Central memory CD8-positive, alpha-beta T cell (primary cell): ENCODE data around the gene GRAMD4.

ENCODE experiments used
- ATAC-seq: fragments of 150-1000 bp; cut with Tn5 transposase; replicated peaks from 2 replicates; pipeline ENCODE4 v1.10.0; 2022; ENCODE audit warnings: mild to moderate bottlenecking, moderate FRiP score, moderate number of reproducible peaks; ENCODE audit not compliant: poor library complexity, severe bottlenecking; ENCODE audit errors: extremely low read depth
- DNase-seq, 2 donors: peaks; one replicate each; pipeline ENCODE4 v3.0.0; 2021; ENCODE audit warnings: low spot score in 2 of 2
- H3K27ac Mint-ChIP-seq: one replicate; pipeline ENCODE4 v1.8.0; 2022; ENCODE audit warnings: low read depth, mild to moderate bottlenecking, moderate library complexity, mixed read lengths
- H3K27me3 Mint-ChIP-seq: one replicate; pipeline ENCODE4 v1.8.0; 2022; ENCODE audit warnings: mixed read lengths
- H3K36me3 Mint-ChIP-seq: one replicate; pipeline ENCODE4 v1.8.0; 2022; ENCODE audit warnings: mild to moderate bottlenecking, moderate library complexity, mixed read lengths; ENCODE audit not compliant: insufficient read depth
- H3K4me1 Mint-ChIP-seq: one replicate; pipeline ENCODE4 v1.8.0; 2022; ENCODE audit warnings: mixed read lengths
- H3K4me3 Mint-ChIP-seq: one replicate; pipeline ENCODE4 v1.8.0; 2022; ENCODE audit warnings: mild to moderate bottlenecking, moderate library complexity, mixed read lengths
- H3K9me3 Mint-ChIP-seq: one replicate; pipeline ENCODE4 v1.8.0; 2022; ENCODE audit warnings: mixed read lengths

The GRAMD4 gene

DNA sequence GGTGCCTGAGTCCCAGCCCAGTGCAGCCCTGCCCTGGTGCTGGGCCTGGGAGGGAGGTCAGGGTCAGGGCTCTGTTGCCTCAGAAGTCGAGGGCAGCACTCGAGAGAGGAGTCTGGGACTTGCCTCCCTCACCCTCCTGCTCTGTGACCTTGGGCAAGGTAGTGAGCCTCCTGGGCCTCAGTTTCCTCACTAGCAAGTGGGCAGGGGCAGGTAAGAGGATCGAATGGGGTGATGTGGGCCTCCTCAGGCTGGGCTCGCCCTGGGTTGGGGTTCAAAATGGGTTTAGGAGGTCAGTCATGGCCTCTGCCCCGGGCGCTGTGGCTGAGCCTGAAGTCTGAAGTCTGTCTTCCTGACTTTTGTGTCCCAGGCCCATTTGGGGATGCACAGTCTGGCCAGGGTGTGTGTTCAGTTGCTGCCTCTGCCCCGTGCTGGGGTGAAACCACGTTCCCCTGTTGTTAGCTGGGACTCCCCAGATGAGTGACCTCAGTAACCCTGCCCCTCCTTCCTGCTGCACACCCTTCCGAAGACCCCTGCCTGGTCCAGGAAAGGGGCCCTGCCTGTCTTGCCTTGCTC is 41.8 kb upstream of the GRAMD4 start:
- DNase-seq (no peak), ATAC-seq (no peak)
- no peak overlapping the region for H3K27ac Mint-ChIP-seq
- H3K4me1 Mint-ChIP-seq = peaks cover 52% of the 10 kb centered on the region
- H3K36me3 Mint-ChIP-seq = peaks cover 9% of the 10 kb centered on the region
- no peaks in the 10 kb centered on the region for H3K27me3 Mint-ChIP-seq
- no peaks in the 10 kb centered on the region for H3K9me3 Mint-ChIP-seq
- peak overlapping the region; percentile 93 for H3K4me3 Mint-ChIP-seq

DNA sequence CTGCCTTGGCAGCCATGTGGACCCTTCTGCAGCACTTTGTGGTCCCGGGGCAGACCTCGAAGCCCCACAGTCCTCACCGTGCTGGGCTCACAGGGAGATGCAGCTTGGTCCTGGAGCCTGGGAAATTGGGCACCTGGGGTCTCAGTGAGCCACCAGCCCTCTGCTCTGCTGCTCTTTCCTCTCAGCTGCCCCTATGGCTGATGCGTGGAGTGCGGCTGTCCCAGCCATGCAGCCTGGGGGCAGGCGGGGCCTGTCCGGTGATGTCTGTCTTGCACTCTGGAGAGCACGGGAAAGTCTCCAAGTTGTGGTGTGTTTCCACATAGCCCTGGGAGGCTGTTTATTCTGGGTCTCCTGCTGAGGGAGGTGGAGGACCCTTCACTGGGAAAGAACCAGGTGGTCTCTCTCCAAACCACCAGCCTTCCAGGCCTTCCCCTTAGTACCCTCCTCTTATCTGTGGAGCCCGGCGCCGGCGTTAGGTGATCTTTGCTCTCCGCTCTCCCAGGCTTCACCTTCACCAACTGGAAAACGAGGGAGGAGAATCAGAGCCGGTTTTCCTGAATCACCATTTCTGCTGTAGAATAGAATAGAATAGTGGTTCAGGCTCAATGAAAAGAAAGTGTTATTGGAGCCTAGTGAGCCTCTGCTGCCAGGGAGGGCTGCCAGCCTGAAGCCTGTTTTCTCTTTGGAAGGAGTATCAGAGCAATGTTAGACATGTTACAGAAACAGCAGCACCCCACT is 41.2 kb upstream of the GRAMD4 start:
- Mint-ChIP-seq H3K27ac (no peak overlapping the region), H3K4me1 (peaks cover 52% of the 10 kb centered on the region), H3K4me3 (peak overlapping the region; percentile 93), H3K27me3 (no peaks in the 10 kb centered on the region), H3K9me3 (no peaks in the 10 kb centered on the region), H3K36me3 (peaks cover 9% of the 10 kb centered on the region)
- ATAC-seq (no peak), DNase-seq (no peak)

DNA sequence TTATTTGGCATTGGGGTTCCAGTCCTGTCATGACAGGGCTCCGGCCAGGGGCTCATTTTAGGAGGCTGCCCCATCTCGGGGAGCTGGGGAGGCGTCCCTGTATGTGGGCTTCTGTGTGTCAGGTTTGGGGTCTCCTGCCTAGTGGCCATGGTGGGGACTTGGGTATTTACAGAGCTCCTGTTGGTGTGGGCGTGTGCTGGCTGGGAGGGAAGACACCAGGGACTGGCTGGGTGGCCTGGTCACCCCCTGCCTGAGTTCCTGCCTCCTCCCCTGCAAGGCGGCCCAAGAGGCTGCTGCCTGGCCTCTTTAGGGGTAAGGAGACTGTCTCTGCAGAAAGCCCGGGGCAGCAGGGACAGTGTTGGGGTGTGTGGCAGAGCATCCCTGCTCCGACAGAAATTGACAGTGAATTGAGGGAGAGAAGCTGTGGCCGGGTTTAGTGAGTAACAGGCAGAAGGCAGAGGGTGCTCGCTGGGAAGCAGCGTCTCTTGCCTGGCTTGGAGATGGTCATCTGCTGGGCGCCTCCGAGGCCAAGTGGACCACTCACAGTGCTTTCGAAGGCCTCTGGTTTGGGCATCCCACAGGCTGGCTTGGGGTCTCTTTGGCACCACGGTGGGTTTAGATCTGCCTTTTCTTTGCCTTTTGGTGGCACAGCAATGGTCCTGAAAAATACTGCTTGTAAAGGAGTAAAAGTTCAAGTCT is 40.3 kb upstream of the GRAMD4 start:
- no peaks in the 10 kb centered on the region for H3K27me3 Mint-ChIP-seq
- ATAC-seq = no peak
- H3K27ac Mint-ChIP-seq = no peak overlapping the region
- H3K36me3 Mint-ChIP-seq = peaks cover 9% of the 10 kb centered on the region
- no peaks in the 10 kb centered on the region for H3K9me3 Mint-ChIP-seq
- peak overlapping the region; percentile 93 for H3K4me3 Mint-ChIP-seq
- peaks cover 50% of the 10 kb centered on the region for H3K4me1 Mint-ChIP-seq
- DNase-seq = no peak

DNA sequence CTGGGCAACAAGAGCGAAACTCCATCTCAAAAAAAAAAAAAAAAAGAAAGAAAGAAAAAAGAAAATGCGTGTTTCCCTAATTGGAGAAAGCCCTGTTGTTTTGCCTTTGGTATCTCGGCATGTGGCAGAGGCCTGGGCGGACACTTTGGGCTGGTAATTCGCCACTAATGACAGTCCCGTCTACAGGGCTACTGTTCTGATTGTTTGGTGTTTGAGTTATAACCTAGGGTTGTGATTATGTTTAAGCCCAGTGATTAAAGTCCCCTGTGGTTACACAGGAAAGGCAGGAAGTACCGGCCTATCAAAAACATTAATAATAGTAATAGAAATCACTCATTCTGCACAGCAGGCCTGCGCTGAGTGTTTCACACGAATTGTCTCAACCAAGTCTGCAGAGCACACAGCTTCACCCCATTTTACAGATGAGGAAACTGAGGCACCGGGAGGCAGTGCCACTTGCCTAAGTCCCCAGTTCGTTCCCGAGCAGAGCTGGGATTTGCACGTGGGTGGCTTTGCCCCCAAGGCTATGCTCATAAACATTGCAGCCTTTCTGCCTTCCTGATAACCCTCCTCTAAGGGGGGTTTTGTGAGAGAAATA is 39.1 kb upstream of the GRAMD4 start:
- DNase-seq = no peak
- no peak overlapping the region for H3K4me3 Mint-ChIP-seq
- no peak for ATAC-seq
- H3K9me3 Mint-ChIP-seq = no peaks in the 10 kb centered on the region
- H3K27me3 Mint-ChIP-seq = no peaks in the 10 kb centered on the region
- H3K36me3 Mint-ChIP-seq = peaks cover 5% of the 10 kb centered on the region
- no peak overlapping the region for H3K27ac Mint-ChIP-seq
- peaks cover 38% of the 10 kb centered on the region for H3K4me1 Mint-ChIP-seq

DNA sequence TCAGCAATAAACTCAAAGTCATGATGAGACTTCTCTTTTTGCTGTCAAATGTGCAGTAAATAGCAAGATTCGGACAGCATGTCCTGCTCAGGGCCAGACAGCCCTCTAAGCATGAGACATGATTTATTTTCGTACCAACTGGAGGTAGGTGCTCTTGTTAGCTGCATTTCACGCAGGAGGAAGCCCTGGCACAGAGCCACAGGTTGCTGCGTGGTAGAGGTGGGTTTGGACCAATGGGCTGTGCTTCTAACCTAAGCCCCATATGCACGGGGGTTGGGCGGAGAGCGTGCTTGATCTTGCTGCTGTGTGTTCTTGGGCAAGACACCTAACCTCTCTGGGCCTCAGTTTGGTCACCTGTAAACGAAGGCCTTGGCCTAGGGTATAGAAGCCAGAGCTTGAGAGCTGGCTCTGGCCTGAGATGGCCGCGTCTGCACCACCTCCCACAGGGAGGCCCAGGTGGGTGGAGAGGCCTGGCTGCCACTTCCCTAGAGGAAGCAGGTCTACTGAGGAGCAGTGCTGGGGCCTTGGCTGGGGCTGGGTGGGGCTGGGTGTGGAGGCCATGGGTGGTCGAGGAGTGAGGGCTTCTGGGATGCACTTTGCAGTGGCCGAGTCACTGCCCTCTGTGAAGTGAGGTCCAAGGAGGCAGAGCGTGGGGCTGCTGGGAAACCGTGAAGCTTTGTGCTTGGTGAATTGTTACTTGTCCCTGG is 38.5 kb upstream of the GRAMD4 start:
- H3K27me3 Mint-ChIP-seq = no peaks in the 10 kb centered on the region
- H3K27ac Mint-ChIP-seq = no peak overlapping the region
- DNase-seq (no peak), ATAC-seq (no peak)
- peaks cover 1% of the 10 kb centered on the region for H3K36me3 Mint-ChIP-seq
- H3K9me3 Mint-ChIP-seq = no peaks in the 10 kb centered on the region
- H3K4me3 Mint-ChIP-seq = no peak overlapping the region
- peaks cover 36% of the 10 kb centered on the region for H3K4me1 Mint-ChIP-seq

DNA sequence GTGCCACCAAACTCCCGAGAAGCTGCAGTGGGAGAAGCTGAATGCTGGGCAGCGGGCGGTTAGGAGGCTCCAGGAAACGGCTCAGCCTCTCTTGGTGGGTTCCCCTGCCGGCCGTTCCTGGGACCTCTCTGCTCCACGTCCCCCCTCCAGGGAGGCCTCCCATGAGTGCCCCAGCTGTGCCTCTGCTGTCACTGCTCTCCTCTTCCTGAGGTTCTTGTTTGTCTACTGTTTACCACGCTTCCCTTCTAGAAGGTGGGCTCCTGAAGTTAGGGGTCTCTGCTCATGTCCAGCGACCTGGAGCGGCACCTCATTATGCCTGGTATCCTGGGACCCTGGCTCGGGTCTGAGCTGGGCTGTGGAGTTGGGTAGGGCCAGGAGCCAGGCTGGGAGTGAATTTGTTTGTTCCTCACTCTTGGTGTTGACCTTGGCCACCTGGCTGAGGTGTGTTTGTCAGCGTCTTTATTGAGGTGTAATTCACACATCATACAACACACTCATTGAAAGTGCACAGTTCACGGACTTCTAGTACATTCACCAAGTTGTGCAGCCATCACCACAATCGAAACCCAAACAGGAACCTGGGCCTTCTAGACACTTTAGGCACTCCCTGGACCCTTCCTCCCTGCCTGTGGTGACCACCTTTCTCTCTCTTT is 37.8 kb upstream of the GRAMD4 start:
- no peak for DNase-seq
- H3K36me3 Mint-ChIP-seq = peaks cover 1% of the 10 kb centered on the region
- H3K4me3 Mint-ChIP-seq = no peak overlapping the region
- ATAC-seq = no peak
- no peaks in the 10 kb centered on the region for H3K27me3 Mint-ChIP-seq
- no peaks in the 10 kb centered on the region for H3K9me3 Mint-ChIP-seq
- peaks cover 43% of the 10 kb centered on the region for H3K4me1 Mint-ChIP-seq
- H3K27ac Mint-ChIP-seq = no peak overlapping the region

DNA sequence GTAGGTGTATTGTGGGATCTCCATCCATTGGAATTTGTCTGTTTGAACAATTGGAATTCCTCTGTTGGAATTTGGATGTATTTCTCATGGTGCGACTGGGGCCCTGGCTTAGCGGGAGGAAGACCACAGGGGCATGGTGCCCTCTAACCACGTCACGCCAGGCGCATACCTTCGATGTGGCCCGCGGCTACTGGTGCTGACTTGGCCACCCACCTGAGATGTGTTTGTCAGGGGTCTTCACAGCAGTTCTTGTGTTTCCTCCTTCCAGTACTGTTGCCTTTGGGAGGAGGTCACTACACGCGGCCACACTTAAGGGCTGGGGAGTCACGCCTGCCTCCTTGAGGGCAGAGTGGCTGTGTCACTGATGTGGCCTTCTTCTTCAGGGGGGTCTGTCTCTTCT is 36.6 kb upstream of the GRAMD4 start:
- Mint-ChIP-seq H3K4me3 (no peak overlapping the region), H3K9me3 (no peaks in the 10 kb centered on the region), H3K27me3 (no peaks in the 10 kb centered on the region), H3K36me3 (peaks cover under 1% of the 10 kb centered on the region), H3K27ac (no peak overlapping the region), H3K4me1 (peaks cover 42% of the 10 kb centered on the region)
- DNase-seq (no peak), ATAC-seq (no peak)

DNA sequence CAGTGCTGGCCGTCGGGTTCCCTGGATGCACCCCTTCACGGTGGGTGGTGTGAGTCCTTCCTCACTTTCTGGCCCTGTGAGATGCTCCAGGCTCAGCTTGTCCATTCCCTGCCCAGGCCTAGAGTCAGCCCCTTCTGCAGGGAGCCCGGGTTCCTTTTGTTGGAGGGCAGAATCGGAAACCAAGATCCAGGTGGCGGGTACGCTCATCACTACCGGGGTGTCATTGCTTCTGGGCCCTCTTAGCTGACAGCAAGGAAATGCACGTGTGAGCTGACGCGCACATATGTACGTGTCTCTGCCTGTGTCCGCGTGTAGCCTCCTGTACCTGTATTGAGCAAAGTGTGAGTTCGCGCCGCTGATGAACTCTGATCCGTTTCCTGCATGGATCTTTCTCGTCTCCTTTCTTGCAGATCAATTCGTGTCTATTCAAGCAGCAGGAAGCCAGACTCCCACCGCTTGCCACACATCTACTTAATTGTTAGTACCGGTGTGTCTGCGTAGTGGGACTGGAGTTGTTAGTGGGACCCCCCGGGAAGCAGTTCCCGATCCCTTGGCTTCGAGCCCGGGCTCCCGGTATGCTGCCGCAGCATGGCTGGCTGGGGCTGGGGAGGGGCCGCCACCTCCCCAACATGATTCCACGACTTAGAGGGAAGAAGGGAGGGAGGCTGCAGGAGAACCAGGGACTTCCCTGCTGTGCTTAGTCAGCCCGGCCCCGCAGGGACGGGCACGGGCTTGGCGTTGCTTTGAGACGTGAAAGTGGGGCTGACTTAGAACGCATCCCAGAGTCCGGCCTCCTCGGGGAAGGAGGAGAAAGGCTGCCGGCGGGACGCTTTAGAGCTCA is 35.9 kb upstream of the GRAMD4 start:
- no peaks in the 10 kb centered on the region for H3K27me3 Mint-ChIP-seq
- H3K27ac Mint-ChIP-seq = no peak overlapping the region
- H3K36me3 Mint-ChIP-seq = no peaks in the 10 kb centered on the region
- peaks cover 37% of the 10 kb centered on the region for H3K4me1 Mint-ChIP-seq
- H3K4me3 Mint-ChIP-seq = no peak overlapping the region
- no peaks in the 10 kb centered on the region for H3K9me3 Mint-ChIP-seq
- no peak for ATAC-seq
- DNase-seq = no peak

DNA sequence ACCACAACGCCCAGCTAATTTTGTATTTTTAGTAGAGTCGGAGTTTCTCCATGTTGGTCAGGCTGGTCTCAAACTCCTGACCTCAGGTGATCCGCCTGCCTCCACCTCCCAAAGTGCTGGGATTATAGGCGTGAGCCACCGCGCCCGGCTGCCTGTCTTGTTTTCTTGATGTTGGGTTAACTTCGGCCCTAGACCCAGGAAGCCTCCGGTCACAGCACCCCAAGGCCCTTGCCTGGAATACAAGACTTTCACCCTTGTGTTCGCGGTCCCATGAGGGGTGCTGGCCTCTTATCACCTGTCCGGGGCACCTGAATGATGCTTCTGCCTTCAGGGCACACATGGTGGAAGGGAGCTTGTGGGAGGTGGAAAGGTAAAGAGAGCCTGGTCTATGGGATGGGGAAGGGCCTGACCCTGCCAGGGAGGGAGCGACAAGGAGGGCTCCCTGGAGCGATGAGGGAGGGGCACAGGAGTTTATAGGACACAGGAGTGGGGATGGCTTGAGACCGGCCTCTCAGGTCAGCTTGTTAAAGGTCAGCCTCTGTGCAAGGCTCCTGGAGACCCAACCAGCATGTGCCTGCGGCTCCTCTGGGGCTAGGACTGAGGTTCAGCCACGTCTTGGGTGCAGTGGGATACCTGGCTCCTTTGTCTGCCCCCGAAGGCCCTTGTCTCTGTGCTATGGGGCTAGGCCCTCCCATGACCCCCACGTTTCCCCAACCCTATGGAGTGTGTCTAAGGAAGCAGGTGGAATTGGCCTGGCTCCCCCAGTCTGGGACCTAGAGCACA is 34.7 kb upstream of the GRAMD4 start:
- DNase-seq (no peak), ATAC-seq (no peak)
- Mint-ChIP-seq H3K27me3 (no peaks in the 10 kb centered on the region), H3K4me3 (no peak overlapping the region), H3K27ac (no peak overlapping the region), H3K9me3 (no peaks in the 10 kb centered on the region), H3K4me1 (peaks cover 26% of the 10 kb centered on the region), H3K36me3 (peaks cover 2% of the 10 kb centered on the region)

DNA sequence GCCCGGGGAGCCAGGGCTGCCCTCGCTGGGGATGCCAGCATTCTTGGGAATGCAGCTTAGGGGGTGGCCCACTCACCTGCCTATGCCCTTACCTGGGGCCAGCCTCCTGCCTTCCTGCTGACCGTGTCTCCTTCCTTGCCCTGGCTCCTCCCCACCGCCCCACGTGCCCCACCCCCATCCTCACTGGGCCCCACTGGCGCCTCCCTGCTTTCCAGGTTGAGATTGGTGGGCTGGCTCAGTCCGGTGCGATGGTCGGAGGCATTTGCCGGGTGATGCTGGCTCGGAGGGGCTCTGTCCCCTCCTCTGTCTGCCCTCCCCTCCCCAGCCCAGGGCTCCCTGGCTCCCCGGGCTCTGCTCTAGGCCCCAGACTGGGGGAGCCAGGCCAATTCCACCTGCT is 34.1 kb upstream of the GRAMD4 start:
- Mint-ChIP-seq H3K27ac (no peak overlapping the region), H3K9me3 (no peaks in the 10 kb centered on the region), H3K27me3 (no peaks in the 10 kb centered on the region), H3K4me1 (peaks cover 26% of the 10 kb centered on the region), H3K4me3 (no peak overlapping the region), H3K36me3 (peaks cover 2% of the 10 kb centered on the region)
- no peak for DNase-seq
- no peak for ATAC-seq

DNA sequence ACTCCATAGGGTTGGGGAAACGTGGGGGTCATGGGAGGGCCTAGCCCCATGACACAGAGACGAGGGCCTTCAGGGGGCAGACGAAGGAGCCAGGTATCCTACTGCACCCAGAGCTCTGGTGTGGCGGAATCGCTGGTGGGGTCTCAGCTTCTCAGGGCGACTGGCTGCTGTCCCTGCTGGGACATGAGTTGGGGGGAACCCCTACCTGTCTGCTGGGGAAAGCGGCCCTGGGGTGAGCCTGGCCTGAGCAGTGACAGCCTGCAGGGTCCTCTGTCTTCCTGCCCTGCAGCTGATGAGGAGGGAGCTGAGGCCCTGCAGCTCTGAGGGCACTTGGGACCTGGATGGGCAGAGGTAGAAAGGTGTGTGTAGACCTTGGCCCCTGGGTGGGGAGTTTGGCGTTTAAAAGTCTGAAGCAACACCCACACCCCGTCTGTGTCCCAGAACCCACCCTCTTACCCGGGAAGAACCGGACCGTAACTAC is 33.6 kb upstream of the GRAMD4 start:
- peaks cover 21% of the 10 kb centered on the region for H3K4me1 Mint-ChIP-seq

More for the DNA sequence above, 33.6 kb upstream of the GRAMD4 start:
- no peaks in the 10 kb centered on the region for H3K9me3 Mint-ChIP-seq
- peak overlapping the region; percentile 73 for H3K4me3 Mint-ChIP-seq
- ATAC-seq (no peak), DNase-seq (no peak)
- peak overlapping the region; percentile 82 for H3K27ac Mint-ChIP-seq
- no peaks in the 10 kb centered on the region for H3K27me3 Mint-ChIP-seq
- peaks cover 2% of the 10 kb centered on the region for H3K36me3 Mint-ChIP-seq
